GM10266 (cell line): ENCODE data around the gene CHCHD6.

Source experiments
- DNase-seq: peaks from one replicate; pipeline ENCODE4 v3.0.0; 2012; ENCODE audit errors: extremely low spot score
- CTCF ChIP-seq: IDR thresholded peaks from 2 replicates; pipeline ENCODE4 v1.5.1; 2012; ENCODE audit warnings: mild to moderate bottlenecking, low read depth; ENCODE audit not compliant: control insufficient read depth, insufficient read depth; ENCODE audit errors: missing control alignments

CHCHD6 gene

GRCh38 chr3:126834596-126835471 is 130.8 kb downstream of the CHCHD6 start:
- TF ChIP-seq CTCF = no peak
- DNase-seq = no peak

DNA sequence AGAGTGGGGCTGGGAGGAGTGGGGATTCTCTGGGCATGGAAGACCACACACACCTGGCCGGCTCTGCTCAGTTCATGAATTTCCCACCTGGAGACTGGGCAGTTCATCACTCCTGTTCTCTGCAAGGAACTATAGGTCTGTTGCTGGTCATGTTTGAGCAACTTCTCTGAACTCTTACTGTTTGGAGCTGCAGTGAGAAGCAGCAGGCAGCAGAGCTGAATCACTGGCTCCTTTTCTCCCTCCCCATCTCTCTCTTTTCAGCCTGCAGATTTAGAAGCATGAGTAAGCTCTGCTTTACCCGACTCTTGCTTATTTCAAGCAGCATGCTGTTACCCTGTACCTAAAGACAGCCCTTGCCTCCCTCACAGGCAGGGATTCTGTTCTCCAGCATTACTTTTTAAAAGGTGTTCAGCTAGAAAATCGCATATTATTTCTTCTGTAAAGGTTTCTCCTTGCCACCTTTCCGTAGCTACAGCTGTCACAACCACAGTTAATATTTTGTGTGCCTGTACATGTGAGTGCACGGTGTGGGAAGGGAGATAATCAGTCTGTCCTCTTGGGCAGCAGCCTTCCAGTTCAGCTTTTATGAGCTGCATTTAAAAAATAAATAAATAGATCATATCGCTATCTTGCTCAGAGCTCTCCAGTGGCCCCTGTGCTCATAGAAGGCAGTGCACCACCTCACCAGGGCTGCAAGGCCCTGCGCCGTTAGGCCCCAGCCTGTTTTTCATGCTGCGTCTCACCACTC is 131.6 kb downstream of the CHCHD6 start:
- DNase-seq = no peak
- no peak for TF ChIP-seq CTCF

GRCh38 chr3:126836220-126836860 is 132.3 kb downstream of the CHCHD6 start:
- no peak for TF ChIP-seq CTCF
- no peak for DNase-seq

DNA sequence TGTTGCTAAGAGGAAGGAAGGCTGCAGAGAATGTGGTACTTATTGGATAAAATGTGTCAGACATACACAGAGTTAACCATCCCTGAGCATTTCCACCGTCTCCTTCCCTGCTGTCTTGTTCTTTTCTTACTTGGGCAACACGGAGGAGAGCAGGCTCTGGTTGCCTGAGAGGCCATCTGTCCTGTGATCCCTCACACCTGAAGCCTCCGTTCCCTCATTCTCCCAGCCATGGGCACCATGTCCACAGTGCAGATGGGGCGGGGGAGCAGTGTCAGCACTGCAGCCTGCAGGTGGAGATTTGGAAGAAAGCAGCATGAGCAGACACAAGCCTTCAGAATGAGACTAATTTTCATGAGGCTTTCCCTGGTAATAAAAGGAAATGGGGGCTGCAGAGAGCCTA is 133.7 kb downstream of the CHCHD6 start:
- TF ChIP-seq CTCF = no peak
- no peak for DNase-seq

- TF ChIP-seq CTCF = no peak
- DNase-seq = no peak
These were observed 142.1 kb downstream of the CHCHD6 start for GRCh38 chr3:126845920-126846715.

DNA sequence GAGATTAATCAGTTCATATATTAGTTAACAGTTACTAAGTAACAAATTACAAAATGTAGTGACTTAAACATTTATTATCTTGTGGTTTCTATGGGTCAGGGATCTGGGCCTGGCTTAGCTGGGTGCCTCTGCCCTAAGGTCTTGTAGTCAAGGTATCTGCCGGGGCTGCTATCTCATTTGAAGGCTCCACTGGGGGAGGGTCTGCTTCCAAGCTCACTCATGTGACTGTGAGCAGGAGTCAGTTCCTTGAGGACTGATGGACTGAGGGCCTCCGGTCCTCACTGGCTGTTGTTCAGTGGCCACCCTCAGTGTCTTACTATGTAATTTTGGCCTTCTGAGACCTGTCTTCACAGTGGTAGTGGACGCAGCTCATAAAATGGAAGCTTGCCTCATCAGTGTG is 143.0 kb downstream of the CHCHD6 start:
- no peak for TF ChIP-seq CTCF
- no peak for DNase-seq
